Activated CD4-positive, alpha-beta memory T cell treated with anti-CD3 and anti-CD28 coated beads, Interleukin-2, amount 10 ng/mL, durations not matched to agents 7 days and 5 days (primary cell): ENCODE measurements around the gene MIP. TPM values are rescaled to one million over a fixed set of nuclear protein-coding genes. Genes with fewer than 3 reads are reported as not detected.

Experiments used
- CTCF ChIA-PET: fragments of 350-600 bp; sonication (Branson Sonifier 250); formaldehyde crosslinking; loops from one replicate; lab custom pipeline; 2021; ENCODE audit warnings: antibody characterized with exemption, inconsistent platforms; lab: Charles Lee
- POLR2A ChIA-PET: fragments of 350-600 bp; sonication (Branson Sonifier 250); formaldehyde crosslinking; loops from one replicate; lab custom pipeline; 2021; ENCODE audit warnings: antibody characterized with exemption; lab: Charles Lee
- DNase-seq: peaks from one replicate; pipeline ENCODE4 v3.0.0-alpha.2; 2020
- H3K27ac Mint-ChIP-seq: one replicate; pipeline ENCODE4 v1.8.0; 2021; ENCODE audit warnings: mild to moderate bottlenecking, mixed read lengths
- H3K27me3 Mint-ChIP-seq: one replicate; pipeline ENCODE4 v1.8.0; 2021; ENCODE audit warnings: mixed read lengths
- H3K36me3 Mint-ChIP-seq: one replicate; pipeline ENCODE4 v1.8.0; 2021; ENCODE audit warnings: low read depth, mixed read lengths
- H3K4me1 Mint-ChIP-seq: one replicate; pipeline ENCODE4 v1.8.0; 2021; ENCODE audit warnings: mixed read lengths
- H3K4me3 Mint-ChIP-seq: one replicate; pipeline ENCODE4 v1.8.0; 2021; ENCODE audit warnings: mild to moderate bottlenecking, mixed read lengths
- H3K9me3 Mint-ChIP-seq: one replicate; pipeline ENCODE4 v1.8.0; 2021; ENCODE audit warnings: mixed read lengths
- total RNA-seq, 2 experiments: library from RNA; stranded (reverse); gene quantifications; one replicate each; pipeline ENCODE4 v1.2.3, GENCODE V29; 2021

MIP gene
- total RNA-seq, 2 experiments from 2014 or later, result not detected

- no peak overlapping the region for H3K4me3 Mint-ChIP-seq
- ChIA-PET CTCF (no interaction called here), POLR2A (no interaction called here)
- H3K9me3 Mint-ChIP-seq, result no peaks in the 10 kb centered on the region
- peaks cover 27% of the 10 kb centered on the region for H3K4me1 Mint-ChIP-seq
- no peak for DNase-seq
- H3K27ac Mint-ChIP-seq, result no peak overlapping the region
- no peaks in the 10 kb centered on the region for H3K36me3 Mint-ChIP-seq
- H3K27me3 Mint-ChIP-seq, result peaks cover 26% of the 10 kb centered on the region
Observed at GRCh38 chr12:56484566-56484965, 30.1 kb upstream of the MIP start.

- Mint-ChIP-seq H3K27me3 (no peaks in the 10 kb centered on the region), H3K4me1 (peaks cover 7% of the 10 kb centered on the region), H3K27ac (no peak overlapping the region), H3K36me3 (no peaks in the 10 kb centered on the region), H3K9me3 (no peaks in the 10 kb centered on the region), H3K4me3 (no peak overlapping the region)
- CTCF ChIA-PET, result interaction anchor here (1.0 kb wide), 1 partner anchor 11 kb away, joined by 3 read pairs; no protein-coding TSS in a partner anchor
- POLR2A ChIA-PET, result interaction anchor here (1.3 to 3.4 kb wide), 2 partner anchors 10 to 12 kb away, joined by 5 to 13 read pairs; partner anchors contain the start of gene SPRYD4
- DNase-seq, result no peak
Observed at GRCh38 chr12:56479625-56480024, 25.2 kb upstream of the MIP start.

- no peaks in the 10 kb centered on the region for H3K27me3 Mint-ChIP-seq
- H3K9me3 Mint-ChIP-seq, result no peaks in the 10 kb centered on the region
- H3K27ac Mint-ChIP-seq, result no peak overlapping the region
- CTCF ChIA-PET, result interaction anchor here (0.6 kb wide), 1 partner anchor 14 kb away, joined by 5 read pairs; no protein-coding TSS in a partner anchor
- H3K4me3 Mint-ChIP-seq, result no peak overlapping the region
- peaks cover 7% of the 10 kb centered on the region for H3K4me1 Mint-ChIP-seq
- POLR2A ChIA-PET, result no interaction called here
- DNase-seq, result no peak
- H3K36me3 Mint-ChIP-seq, result peaks cover 3% of the 10 kb centered on the region
Observed at GRCh38 chr12:56477521-56478225, 23.2 kb upstream of the MIP start.

- peaks cover 7% of the 10 kb centered on the region for H3K4me1 Mint-ChIP-seq
- no peaks in the 10 kb centered on the region for H3K9me3 Mint-ChIP-seq
- no peaks in the 10 kb centered on the region for H3K27me3 Mint-ChIP-seq
- CTCF ChIA-PET, result interaction anchor here (1.0 kb wide), 1 partner anchor 13 kb away, joined by 3 read pairs; no protein-coding TSS in a partner anchor
- no peak for DNase-seq
- peaks cover 4% of the 10 kb centered on the region for H3K36me3 Mint-ChIP-seq
- H3K27ac Mint-ChIP-seq, result no peak overlapping the region
- no peak overlapping the region for H3K4me3 Mint-ChIP-seq
- POLR2A ChIA-PET, result interaction anchor here (0.7 kb wide), 1 partner anchor 42 kb away, joined by 3 read pairs; no protein-coding TSS in a partner anchor
Observed at GRCh38 chr12:56476972-56477432, 22.5 kb upstream of the MIP start.

- CTCF ChIA-PET, result interaction anchor here (1.0 kb wide), 1 partner anchor 12 kb away, joined by 3 read pairs; no protein-coding TSS in a partner anchor
- DNase-seq, result no peak
- Mint-ChIP-seq H3K9me3 (no peaks in the 10 kb centered on the region), H3K27me3 (no peaks in the 10 kb centered on the region), H3K4me1 (peaks cover 8% of the 10 kb centered on the region), H3K4me3 (no peak overlapping the region), H3K36me3 (peaks cover 5% of the 10 kb centered on the region), H3K27ac (no peak overlapping the region)
- POLR2A ChIA-PET, result interaction anchor here (0.7 to 0.9 kb wide), 2 partner anchors 12 to 43 kb away, joined by 3 read pairs; partner anchors contain the start of gene GLS2
Observed at GRCh38 chr12:56476143-56476542, 21.7 kb upstream of the MIP start.

- DNase-seq, result no peak
- H3K27me3 Mint-ChIP-seq, result no peaks in the 10 kb centered on the region
- CTCF ChIA-PET, result no interaction called here
- no peak overlapping the region for H3K27ac Mint-ChIP-seq
- H3K36me3 Mint-ChIP-seq, result peaks cover 12% of the 10 kb centered on the region
- POLR2A ChIA-PET, result interaction anchor here (0.6 kb wide), 1 partner anchor 223 kb away, joined by 3 read pairs; no protein-coding TSS in a partner anchor
- H3K4me3 Mint-ChIP-seq, result no peak overlapping the region
- peaks cover 11% of the 10 kb centered on the region for H3K4me1 Mint-ChIP-seq
- no peaks in the 10 kb centered on the region for H3K9me3 Mint-ChIP-seq
Observed at GRCh38 chr12:56474389-56474788, 19.9 kb upstream of the MIP start.

GRCh38 chr12:56469007-56469930 lies 14.8 kb upstream of the MIP start:
- H3K27me3 Mint-ChIP-seq, result no peaks in the 10 kb centered on the region
- peak overlapping the region; percentile 94 for H3K4me3 Mint-ChIP-seq
- CTCF ChIA-PET, result interaction anchor here (0.6 to 3.7 kb wide), 4 partner anchors 11 to 351 kb away, joined by 3 to 10 read pairs (median 4); partner anchors contain the start of genes STAT2 and ZC3H10
- no peak for DNase-seq
- no peaks in the 10 kb centered on the region for H3K9me3 Mint-ChIP-seq
- peak overlapping the region; percentile 94 for H3K27ac Mint-ChIP-seq
- POLR2A ChIA-PET, result interaction anchor here (0.6 to 3.0 kb wide), 13 partner anchors 10 to 1225 kb away, joined by 3 to 27 read pairs (median 5); partner anchors contain the start of genes ANKRD52, ESYT1, MIP and SMARCC2
- peaks cover 26% of the 10 kb centered on the region for H3K4me1 Mint-ChIP-seq
- H3K36me3 Mint-ChIP-seq, result peaks cover 20% of the 10 kb centered on the region

- POLR2A ChIA-PET, result interaction anchor here (0.8 to 3.0 kb wide), 15 partner anchors 9 to 351 kb away, joined by 3 to 27 read pairs (median 5); partner anchors contain the start of genes ANKRD52, CNPY2, ESYT1 and MIP
- H3K9me3 Mint-ChIP-seq, result no peaks in the 10 kb centered on the region
- H3K4me1 Mint-ChIP-seq, result peaks cover 29% of the 10 kb centered on the region
- DNase-seq, result peak; percentile 96
- H3K36me3 Mint-ChIP-seq, result peaks cover 20% of the 10 kb centered on the region
- CTCF ChIA-PET, result interaction anchor here (0.6 to 3.7 kb wide), 6 partner anchors 12 to 279 kb away, joined by 3 to 10 read pairs (median 3); partner anchors contain the start of genes SMARCC2 and STAT2
- peak within 1 kb of the TSS; percentile 94 for H3K4me3 Mint-ChIP-seq
- peak within 1 kb of the TSS; percentile 94 for H3K27ac Mint-ChIP-seq
- H3K27me3 Mint-ChIP-seq, result no peaks in the 10 kb centered on the region
Observed at GRCh38 chr12:56468216-56469006, 14.0 kb upstream of the MIP start, which contains the start of gene SPRYD4. Gene SPRYD4, plus strand, starts transcription at chr12:56468578. Its CDS starts 14 bp downstream, at chr12:56468592.

GRCh38 chr12:56462565-56462964 lies 8.1 kb upstream of the MIP start:
- CTCF ChIA-PET, result interaction anchor here (1.7 to 2.9 kb wide), 5 partner anchors 13 to 176 kb away, joined by 6 to 12 read pairs (median 8); partner anchors contain the start of genes STAT2 and TIMELESS
- Mint-ChIP-seq H3K36me3 (no peaks in the 10 kb centered on the region), H3K4me3 (no peak overlapping the region), H3K4me1 (peaks cover 11% of the 10 kb centered on the region), H3K27ac (no peak overlapping the region), H3K9me3 (no peaks in the 10 kb centered on the region), H3K27me3 (no peaks in the 10 kb centered on the region)
- POLR2A ChIA-PET, result interaction anchor here (1.3 to 7.6 kb wide), 2 partner anchors 14 to 45 kb away, joined by 3 to 66 read pairs; partner anchors contain the start of gene TIMELESS
- no peak for DNase-seq

GRCh38 chr12:56461235-56462159 lies 7.0 kb upstream of the MIP start:
- H3K4me1 Mint-ChIP-seq, result peaks cover 7% of the 10 kb centered on the region
- H3K27me3 Mint-ChIP-seq, result no peaks in the 10 kb centered on the region
- POLR2A ChIA-PET, result interaction anchor here (0.7 to 7.6 kb wide), 4 partner anchors 13 to 102 kb away, joined by 3 to 66 read pairs (median 4); partner anchors contain the start of genes STAT2 and TIMELESS
- H3K4me3 Mint-ChIP-seq, result no peak overlapping the region
- DNase-seq, result no peak
- no peaks in the 10 kb centered on the region for H3K9me3 Mint-ChIP-seq
- H3K27ac Mint-ChIP-seq, result no peak overlapping the region
- CTCF ChIA-PET, result interaction anchor here (0.7 to 2.9 kb wide), 6 partner anchors 12 to 343 kb away, joined by 3 to 12 read pairs (median 6); partner anchors contain the start of genes SMARCC2, STAT2, TIMELESS and ZC3H10
- H3K36me3 Mint-ChIP-seq, result no peaks in the 10 kb centered on the region
